Amniotic epithelial cell (primary cell): ENCODE measurements around the gene SLC8A2.

ENCODE experiments used
- DNase-seq: peaks from one replicate; pipeline ENCODE4 v3.0.0-alpha.2; 2010; ENCODE audit warnings: low read depth

Gene SLC8A2

DNA sequence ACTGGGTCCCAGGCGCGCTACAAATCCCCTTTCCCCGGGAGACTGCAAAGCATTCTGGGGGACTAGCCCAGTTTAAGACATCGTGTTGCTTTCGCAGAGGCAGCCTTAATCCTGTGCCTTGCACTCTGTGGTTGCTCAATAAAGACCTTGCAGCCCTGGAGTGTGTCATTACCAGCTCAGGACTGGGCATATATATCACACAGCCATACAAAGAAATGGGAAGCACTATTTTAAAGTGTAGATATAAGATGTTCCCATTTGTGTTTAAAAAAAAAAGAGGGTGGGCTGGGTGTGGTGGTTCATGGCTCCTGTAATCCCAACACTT is 32.1 kb upstream of the SLC8A2 start:
- peak; percentile 81 for DNase-seq

GRCh38 chr19:47503130-47503825 is 31.6 kb upstream of the SLC8A2 start:
- DNase-seq: no peak

- no peak for DNase-seq
Measured at GRCh38 chr19:47499863-47500830, 28.5 kb upstream of the SLC8A2 start.

DNA sequence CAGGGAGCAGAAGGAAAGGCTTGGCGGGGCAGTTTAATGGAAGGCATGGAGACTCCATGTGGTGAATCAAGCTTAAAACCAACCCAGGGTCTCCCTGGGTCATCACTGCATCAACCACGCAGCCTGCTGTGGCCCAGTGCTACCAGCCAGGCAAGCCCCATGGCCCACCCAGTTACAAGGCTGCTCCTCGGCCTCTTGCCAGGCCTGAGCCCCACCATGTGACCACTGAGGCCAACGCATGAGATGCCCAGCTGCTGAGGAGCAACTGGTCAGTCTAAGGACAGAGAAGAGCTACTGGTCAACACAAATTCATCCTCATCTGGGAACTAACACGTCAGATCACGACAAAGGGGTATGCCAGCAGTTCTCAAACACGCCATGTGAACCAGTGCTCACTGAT is 27.7 kb upstream of the SLC8A2 start:
- DNase-seq: no peak

DNA sequence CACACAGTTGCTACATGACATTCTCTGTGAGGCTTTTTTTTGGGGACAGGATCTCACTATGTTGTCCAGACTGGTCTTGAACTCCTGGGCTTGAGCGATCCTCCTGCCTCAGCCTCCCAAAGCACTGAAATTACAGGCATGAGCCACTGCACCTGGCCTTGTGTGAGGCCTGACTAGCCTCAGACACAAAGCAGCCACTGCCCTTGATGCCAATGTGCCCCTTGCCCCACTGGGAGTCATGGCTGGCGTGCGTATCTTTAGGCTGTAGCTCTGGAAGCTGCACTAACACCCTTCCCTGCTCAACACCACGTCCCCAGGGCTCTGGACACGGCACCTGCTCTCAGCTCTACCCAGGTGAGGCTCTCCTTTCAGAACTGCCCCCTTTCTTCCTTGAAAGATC is 26.9 kb upstream of the SLC8A2 start:
- DNase-seq: no peak

DNA sequence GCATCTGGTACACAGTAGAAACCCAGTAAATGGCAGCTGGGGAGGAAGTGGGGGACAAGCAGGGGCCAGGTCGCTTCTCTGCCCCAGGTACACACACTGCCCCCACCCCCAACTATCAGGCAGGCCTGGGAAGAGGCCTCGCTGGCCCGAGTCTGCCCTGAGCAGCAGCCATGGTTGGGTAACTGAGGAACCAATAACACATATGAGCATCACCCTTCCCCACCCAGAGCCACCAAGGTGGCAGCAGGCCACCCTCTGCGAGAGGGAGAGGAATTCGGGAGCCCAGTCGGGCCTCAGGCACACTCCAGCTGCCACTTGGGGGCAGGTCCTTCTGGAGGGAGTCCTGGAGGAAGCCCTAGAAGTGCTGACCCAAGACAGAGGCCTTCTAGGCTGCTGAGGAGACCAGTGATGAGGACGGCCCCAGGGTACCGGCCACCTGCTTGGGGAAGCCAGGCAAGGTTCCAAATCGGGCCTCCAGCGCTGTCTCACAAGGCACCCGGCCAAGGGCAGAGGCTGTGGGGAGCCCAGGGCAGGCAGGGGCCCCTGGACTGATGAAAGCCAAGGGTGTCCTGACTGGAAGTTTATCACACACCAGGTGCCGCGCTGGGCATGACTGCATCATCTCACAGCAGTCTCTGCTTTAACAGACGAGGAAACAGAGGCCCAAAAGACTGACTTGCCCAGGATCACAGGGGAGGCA is 26.3 kb upstream of the SLC8A2 start:
- no peak for DNase-seq

GRCh38 chr19:47497050-47497766 is 25.5 kb upstream of the SLC8A2 start:
- no peak for DNase-seq

DNA sequence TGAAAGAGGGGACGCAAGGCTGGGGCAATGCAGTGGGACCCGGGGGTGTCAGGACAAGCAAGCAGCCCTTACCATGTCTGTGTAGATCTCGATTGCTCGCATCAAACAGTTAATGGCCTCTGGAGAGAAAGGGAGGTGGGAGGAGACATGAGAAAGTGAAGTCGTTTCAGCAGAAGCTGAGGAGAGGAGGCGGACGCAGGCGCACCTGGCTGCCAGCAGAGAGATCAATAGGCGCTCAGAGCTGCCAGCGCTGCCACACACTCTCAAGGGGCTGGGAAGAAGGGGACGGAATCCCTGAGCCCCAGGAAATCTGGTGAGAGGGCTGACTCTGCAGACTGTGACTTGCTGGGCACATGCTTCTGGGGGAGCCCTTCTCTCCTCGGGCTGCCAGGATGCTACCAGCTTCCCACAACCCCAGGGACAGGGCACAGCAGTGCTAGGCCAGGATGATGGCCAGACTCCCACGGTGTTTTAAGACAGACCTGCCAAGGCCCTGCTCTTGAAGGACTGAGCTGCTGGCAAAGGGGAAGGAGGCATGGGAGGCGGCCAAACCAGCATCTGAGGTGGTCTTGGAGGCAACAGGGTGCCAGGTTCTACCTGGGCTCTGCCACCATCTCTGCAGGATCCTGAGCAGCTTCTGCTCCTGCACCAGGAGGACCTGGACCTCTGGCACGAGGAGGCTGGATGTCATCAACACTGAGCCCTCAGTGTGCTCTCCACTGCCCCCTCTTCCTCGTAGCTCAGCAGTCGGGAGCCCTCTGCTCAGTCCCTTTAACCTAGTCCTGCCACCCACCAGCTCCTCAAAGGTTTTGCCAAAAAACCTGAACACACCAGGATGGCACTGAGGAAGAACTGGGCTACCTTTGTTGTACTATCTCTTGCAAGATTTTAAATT is 24.0 kb upstream of the SLC8A2 start:
- no peak for DNase-seq

- DNase-seq: no peak
Measured at GRCh38 chr19:47494729-47495128, 23.0 kb upstream of the SLC8A2 start.

DNA sequence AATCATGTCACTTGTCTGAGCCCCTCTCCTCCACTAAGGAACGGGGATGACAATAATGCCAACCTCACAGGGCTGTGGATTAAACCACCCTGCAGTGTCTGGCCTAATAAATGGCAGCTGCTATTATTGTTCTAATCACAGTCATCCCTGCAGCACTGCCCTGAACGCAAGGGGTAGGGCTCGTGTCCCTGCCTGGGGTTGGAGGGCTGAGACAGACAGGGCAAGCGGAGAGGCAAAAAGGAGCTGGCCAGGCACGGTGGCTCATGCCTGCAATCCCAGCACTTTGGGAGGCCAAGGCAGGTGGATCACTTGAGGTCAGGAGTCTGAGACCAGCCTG is 22.5 kb upstream of the SLC8A2 start:
- DNase-seq: no peak

GRCh38 chr19:47493378-47494210 is 21.9 kb upstream of the SLC8A2 start:
- DNase-seq: no peak

DNA sequence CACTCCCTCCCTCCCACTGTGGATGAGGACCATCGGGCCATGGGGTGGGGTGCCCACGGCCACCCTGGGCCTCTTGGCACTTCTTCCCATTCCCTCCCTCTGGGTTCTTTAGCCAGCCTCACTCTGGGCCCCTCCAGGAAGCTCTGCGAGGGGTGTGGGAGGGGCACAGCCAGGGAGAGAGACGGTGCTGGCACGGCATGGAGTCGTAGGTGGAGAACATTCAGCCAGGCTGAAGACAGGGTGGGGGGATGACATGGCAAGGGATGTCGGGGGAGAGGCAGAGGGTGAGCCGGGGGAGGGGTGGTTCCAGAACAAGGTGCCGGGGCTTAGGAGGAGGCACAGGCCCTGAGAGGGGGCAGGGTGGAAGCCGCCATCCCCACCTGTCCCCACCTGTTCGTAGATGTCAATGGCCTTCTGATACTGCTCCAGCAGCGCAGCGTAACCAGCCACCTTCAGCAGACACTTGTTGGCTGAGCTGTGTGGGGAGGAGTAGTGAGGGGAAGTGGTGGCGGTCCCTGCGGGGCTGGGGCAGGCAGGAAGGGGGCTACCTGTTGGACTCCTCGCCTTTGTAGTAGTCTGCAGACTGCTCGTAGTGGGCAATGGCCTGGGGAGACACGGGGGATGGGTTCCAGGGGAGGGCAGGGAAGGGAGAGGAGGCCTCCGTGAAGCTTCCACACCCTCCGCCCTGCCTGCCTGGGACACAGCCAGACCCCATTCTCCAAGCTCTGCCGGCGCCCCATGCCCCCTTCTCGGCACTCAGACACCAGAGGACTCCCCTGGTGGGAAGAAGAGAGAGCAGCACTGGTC is 21.1 kb upstream of the SLC8A2 start:
- DNase-seq: no peak

DNA sequence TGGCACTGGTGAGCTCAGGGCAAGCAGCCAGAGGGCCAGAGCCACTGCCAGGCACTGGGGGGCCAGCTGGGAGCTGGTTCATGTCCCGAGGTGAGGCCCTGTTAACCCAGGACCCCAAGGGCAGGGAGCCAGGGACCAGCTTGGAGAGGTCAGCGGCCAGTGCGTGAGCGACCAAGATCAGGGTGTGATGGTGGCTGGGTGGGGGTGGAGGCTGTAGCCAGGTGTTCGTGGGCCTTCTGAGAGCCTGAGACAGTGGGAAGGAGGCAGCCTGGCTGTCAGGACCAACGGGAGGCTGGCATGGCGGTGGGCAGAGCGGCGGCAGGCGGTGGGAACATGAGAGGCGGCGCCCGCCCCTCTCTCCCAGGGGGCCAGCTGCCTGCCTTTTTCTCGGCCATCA is 20.4 kb upstream of the SLC8A2 start:
- no peak for DNase-seq

DNA sequence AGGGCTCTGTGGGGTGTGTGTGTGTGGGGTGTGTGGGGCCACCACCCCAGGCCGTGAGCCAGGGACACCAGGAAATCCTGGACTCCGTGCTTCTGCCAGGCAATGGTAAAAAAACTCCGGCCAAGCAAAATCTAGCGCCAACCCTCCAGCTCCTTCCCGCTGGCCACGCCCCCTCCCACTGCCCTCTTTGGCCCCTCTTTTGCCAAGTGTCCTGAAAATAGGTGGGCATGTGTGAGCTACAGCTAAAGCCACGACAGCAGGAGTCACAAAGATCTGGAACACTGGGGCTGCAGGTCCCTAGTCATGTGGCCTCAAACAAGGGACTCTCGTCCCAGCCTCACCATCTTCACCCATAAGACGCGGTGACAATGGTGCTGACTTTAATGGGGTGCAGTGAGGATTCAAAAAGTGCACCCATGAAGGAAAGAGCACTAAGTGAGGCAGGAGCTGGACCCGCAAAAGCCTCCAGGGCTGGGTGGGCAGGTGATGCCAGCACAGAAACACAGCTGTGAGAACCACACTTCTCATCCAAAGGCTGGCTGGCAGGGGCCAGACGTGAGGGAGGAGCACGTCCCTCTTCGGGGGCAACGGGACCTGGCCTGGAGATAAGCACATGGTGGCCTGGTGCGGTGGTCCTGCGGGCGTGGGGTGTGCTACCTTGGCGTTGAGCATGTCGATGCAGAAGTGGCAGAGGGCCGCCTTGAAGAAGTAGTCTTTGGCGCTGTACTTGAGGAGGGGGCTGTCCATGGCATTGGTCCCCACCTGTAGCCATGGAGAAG is 19.9 kb upstream of the SLC8A2 start:
- no peak for DNase-seq

DNA sequence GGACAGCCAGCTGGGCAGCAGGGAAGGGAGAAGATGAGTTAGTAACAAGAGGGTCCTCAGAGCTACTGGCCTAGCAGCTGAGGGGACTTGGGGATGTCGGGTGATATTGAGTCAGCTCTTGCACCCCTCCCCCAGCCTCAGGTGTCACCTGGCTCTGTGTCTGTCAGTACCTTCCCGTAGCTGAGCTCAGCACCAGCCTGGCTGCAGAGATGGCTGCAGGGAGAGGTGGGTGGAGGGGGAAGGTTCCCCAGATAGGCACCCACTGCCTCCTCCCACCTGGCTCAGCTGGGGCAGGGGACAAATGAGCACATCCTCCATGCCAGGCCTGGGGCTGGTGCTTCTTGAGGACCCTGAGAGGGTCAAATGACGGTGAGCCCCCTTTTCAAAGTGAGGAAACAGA is 19.2 kb upstream of the SLC8A2 start:
- DNase-seq: no peak

- no peak for DNase-seq
Measured at GRCh38 chr19:47490031-47490430, 18.3 kb upstream of the SLC8A2 start.

- DNase-seq: no peak
Measured at GRCh38 chr19:47489072-47489914, 17.6 kb upstream of the SLC8A2 start.
